ENCODE measurements around the gene SIPA1L3. TPM values are rescaled to one million over a fixed set of nuclear protein-coding genes. Genes with fewer than 3 reads are reported as not detected.
"Not testable (repeated sequence)": the region's sequence is repeated elsewhere in the genome, so short reads cannot be mapped to it uniquely, and the experiment has no call there.

The SIPA1L3 gene, protein sequence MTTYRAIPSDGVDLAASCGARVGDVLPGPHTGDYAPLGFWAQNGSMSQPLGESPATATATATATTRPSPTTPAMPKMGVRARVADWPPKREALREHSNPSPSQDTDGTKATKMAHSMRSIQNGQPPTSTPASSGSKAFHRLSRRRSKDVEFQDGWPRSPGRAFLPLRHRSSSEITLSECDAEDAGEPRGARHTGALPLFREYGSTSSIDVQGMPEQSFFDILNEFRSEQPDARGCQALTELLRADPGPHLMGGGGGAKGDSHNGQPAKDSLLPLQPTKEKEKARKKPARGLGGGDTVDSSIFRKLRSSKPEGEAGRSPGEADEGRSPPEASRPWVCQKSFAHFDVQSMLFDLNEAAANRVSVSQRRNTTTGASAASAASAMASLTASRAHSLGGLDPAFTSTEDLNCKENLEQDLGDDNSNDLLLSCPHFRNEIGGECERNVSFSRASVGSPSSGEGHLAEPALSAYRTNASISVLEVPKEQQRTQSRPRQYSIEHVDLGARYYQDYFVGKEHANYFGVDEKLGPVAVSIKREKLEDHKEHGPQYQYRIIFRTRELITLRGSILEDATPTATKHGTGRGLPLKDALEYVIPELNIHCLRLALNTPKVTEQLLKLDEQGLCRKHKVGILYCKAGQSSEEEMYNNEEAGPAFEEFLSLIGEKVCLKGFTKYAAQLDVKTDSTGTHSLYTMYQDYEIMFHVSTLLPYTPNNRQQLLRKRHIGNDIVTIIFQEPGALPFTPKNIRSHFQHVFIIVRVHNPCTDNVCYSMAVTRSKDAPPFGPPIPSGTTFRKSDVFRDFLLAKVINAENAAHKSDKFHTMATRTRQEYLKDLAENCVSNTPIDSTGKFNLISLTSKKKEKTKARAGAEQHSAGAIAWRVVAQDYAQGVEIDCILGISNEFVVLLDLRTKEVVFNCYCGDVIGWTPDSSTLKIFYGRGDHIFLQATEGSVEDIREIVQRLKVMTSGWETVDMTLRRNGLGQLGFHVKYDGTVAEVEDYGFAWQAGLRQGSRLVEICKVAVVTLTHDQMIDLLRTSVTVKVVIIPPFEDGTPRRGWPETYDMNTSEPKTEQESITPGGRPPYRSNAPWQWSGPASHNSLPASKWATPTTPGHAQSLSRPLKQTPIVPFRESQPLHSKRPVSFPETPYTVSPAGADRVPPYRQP (N-terminal part only)
- total RNA-seq (10 to 100 TPM in 6 of 9 donors, 1 to 10 TPM in 3; 3.8 to 24.1 (median 13.3) TPM), polyA plus RNA-seq (10 to 100 TPM in 2 of 3 donors, 1 to 10 TPM in 1; 2.2 to 12.0 (median 10.2) TPM)
- long read RNA-seq, donor 1, result 0 reads
- long read RNA-seq, donor 2, result 0 reads
- long read RNA-seq, donor 3, result 0 reads
- long read RNA-seq, donor 4, result 0 reads
- long read RNA-seq, donor 5, partial matches to known transcripts, result 2 of 16 reads
- long read RNA-seq, donor 5, other reads (novel, unspliced or antisense), result 13 of 16 reads
- long read RNA-seq, donor 6, partial matches to known transcripts, result 0 of 1 reads
- long read RNA-seq, donor 6, other reads (novel, unspliced or antisense), result 1 of 1 reads
- long read RNA-seq, donor 7, result 0 reads
- long read RNA-seq, donor 8, result 0 reads
- long read RNA-seq, donor 9, result 0 reads
- long read RNA-seq, donor 10, result 0 reads

DNA sequence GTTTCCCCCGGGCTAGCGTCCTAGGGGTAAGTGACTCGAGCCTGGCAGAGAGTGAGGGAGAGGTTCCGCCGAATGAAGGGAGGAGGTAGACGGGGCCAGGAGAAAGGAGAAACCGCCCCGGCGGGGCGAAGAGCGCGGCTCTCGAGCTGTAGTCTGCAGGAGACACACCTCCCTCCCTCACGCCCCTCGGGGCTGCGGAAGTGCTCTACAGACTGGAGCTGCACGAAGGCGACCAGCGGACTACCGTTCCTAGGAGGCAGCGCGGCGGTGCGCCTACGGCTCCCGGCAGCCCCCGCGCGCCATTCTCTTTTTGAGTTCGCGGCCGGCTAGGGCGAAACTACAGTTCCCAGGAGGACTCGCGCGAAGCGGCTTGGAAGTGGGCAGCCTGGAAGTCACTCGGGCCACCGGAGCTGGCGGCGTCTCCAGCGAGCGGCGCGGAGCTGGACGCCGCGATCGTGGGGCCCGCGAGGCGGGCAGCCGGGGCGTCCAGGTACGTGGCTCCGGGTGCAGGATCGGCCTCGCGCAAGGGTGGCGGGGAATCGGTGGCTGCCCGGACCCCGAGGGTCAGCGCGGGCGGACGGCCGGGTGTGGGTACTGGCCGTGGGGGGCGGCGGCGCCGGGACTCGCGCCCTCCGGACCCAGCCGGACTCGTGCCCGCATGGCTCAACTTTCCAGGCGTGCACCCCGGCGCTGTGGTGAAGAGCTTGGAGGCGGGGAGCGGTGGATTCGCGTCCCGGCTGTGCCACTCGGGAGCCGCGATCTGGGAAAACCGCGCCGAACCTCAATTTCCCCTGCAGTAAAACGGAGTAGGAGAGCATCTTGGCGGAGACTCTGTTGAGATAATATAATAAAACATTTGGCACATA is at the start of gene SIPA1L3:
Gene SIPA1L3 (plus strand): TSS at position 340 of the 866 bp plus-strand sequence. CDS start 174,358 bp downstream, outside the sequence.
- intact Hi-C loops (cut with DNase I), result loop anchor here (10.0 kb wide), 3 partner anchors 188 to 418 kb away; partner anchors contain the start of gene DPF1 (in 1 of the 2)
- DNase-seq, result peak; percentile 93 to 97 (median 96)
- 0 to 1% (median 0%) methylated on average over 13 to 95 of the region's 95 CpGs for WGBS, 4 donors
- Histone ChIP-seq H3K27ac (peak within 1 kb of the TSS in 3 of 5 donors; percentile 22 to 74 (median 66)), H3K4me3 (peak within 1 kb of the TSS; percentile 5 to 89 (median 69)), H3K36me3 (replicated peaks in 1 of 2) (no peaks in the 10 kb centered on the region), H3K4me1 (replicated peaks in 1 of 2) (peaks cover 6 to 8% of the 10 kb centered on the region in 2 donors), H3K9me3 (replicated peaks in 1 of 3) (no peaks in the 10 kb centered on the region), H3K27me3 (no peaks in the 10 kb centered on the region)
- TF ChIP-seq CTCF (IDR thresholded peaks at IDR 0.05) (no peak), POLR2A (IDR thresholded peaks at IDR 0.05) (peak; percentile 20 to 74)

DNA sequence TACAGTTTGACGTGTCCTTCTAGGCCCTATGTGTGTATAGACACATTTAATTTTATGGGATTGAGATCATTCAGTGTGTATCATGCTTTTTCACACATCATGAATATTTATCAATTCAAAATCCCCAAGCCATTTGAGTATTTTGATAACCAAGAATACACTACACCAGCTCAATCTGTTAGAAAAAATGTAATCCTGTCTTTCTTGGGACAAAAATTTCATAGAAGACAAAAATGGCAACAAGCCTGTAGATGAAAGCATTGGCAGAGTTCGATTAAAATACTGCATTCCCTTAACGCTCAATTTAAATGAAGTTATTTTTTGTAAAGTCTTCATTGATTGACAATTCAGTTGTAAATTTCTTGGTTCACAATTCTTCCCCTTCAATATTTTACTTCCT is 42.5 kb upstream of the SIPA1L3 start:
- Histone ChIP-seq H3K27me3 (no peaks in the 10 kb centered on the region), H3K4me1 (replicated peaks in 1 of 2) (no peaks in the 10 kb centered on the region), H3K36me3 (replicated peaks in 1 of 2) (no peaks in the 10 kb centered on the region), H3K4me3 (no peak overlapping the region), H3K9me3 (replicated peaks in 1 of 3) (no peaks in the 10 kb centered on the region), H3K27ac (no peak overlapping the region)
- TF ChIP-seq POLR2A (IDR thresholded peaks at IDR 0.05) (no peak), CTCF (IDR thresholded peaks at IDR 0.05) (no peak)
- intact Hi-C loops (cut with DNase I), result no loop called here
- DNase-seq, result no peak
- 84 to 91% (median 90%) methylated on average over 3 of the region's 3 CpGs for WGBS, 4 donors

- H3K4me3 ChIP-seq; DNase-seq; H3K36me3 ChIP-seq (replicated peaks in 1 of 2); H3K27ac ChIP-seq; H3K9me3 ChIP-seq (replicated peaks in 1 of 3); H3K4me1 ChIP-seq (replicated peaks in 1 of 2); H3K27me3 ChIP-seq; intact Hi-C loops (cut with DNase I): not testable (repeated sequence)
- WGBS, 4 donors, result 84 to 93% (median 89%) methylated on average over 8 of the region's 9 CpGs
Measured at GRCh38 chr19:37865930-37866329, 41.1 kb upstream of the SIPA1L3 start.

All from adrenal gland (tissue), 19 donors.